ENCODE results near the gene TRIM41.
"Not testable (repeated sequence)": the region's sequence is repeated elsewhere in the genome, so short reads cannot be mapped to it uniquely, and the experiment has no call there.

TRIM41 gene

DNA sequence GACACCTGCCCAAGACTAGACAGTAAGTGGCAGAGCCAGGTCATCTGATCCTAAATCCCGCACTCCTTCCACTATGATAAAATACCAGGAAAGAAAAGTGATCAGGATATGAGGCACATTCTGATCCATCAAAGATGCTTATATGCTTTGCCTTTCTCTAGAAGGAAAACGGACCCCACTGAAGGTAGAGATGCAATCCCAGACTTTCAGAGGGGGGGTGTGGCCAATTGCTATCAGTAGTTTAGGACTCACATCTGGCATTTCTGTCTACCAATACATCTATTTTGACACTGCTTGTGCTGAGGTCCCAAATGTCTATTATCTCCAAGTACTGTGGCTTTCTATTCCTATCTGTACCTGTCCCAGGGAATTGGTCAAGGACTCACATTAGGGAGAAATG is 36.2 kb downstream of the TRIM41 start:
- DNase-seq, result no peak

- no peak for DNase-seq
Measured at GRCh38 chr5:181259974-181260719, 37.1 kb downstream of the TRIM41 start.

- peak; percentile 95 for DNase-seq
Measured at GRCh38 chr5:181260720-181261319, 37.7 kb downstream of the TRIM41 start, which contains the start of gene TRIM52. TRIM52 (minus strand) TSS chr5:181261143; CDS start chr5:181260813, 330 bp downstream.

- peak; percentile 82 for DNase-seq
Measured at GRCh38 chr5:181261320-181262049, 38.4 kb downstream of the TRIM41 start.

DNA sequence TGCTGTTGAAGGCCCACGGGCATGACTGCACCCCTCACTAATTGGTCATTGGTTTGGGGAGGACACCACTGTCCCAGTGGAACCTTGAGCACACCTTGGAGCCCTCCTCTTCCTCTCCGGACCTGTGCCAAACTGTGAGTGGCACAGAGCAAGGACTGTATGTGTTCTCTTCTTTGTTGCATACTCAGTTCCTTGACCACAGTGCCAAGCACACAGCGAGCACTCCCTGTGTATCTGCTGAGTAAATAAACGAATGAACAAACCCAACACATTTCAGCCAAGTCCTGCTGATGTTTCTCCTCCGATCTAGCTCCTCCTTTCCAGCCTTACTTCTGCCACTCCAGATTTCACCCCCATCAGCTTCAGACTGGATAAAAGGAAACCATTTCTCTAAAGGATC is 40.6 kb downstream of the TRIM41 start:
- DNase-seq, result no peak

DNA sequence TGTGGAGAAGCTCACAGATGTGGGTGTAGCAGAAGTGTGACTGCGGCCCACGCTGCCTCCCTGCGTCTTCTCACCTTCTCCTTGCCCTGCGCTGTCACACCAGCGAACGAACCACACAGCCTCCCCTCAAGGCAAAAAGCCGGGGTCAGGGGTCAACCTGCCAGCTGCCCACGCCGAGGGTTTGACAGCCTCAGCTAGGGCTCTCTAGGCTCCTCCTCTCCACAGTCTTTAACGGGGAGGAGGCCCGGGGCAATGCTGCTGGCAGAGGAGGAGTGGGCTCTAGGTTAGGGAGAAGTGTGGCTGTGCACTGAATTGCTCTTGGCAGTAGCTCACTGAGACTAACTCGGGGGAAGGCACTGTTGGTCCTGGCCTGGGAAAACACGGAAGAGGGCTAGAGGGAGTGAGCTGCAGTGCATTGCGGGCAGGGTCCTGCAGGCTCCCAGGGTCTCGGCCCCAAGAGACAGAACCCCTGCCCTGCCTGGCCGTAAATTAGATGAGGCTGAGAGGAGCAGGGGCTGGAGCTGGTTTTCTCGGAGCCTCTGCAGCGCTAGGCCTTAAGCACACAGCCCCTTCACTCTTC is 42.1 kb downstream of the TRIM41 start:
- DNase-seq, result no peak

GRCh38 chr5:181267291-181267904 is 44.3 kb downstream of the TRIM41 start:
- DNase-seq, result not testable (repeated sequence)

DNA sequence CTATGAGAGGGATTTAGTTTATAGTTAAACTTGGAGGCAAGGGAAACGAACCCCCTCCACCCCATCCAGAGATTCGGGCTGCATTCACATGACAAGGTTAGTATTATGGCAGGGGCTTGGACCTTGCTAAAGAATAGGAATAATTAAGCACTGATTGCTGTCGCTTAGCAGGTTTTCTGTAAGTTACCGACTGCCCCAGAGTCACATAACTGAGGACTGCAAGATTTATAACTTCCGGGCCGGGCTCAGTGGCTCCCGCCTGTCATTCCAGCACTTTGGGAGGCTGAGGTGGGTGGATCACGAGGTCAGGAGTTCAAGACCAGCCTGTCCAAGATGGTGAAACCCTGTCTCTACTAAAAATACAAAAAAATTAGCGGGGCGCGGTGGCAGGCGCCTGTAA is 44.8 kb downstream of the TRIM41 start:
- DNase-seq, result not testable (repeated sequence)

DNA sequence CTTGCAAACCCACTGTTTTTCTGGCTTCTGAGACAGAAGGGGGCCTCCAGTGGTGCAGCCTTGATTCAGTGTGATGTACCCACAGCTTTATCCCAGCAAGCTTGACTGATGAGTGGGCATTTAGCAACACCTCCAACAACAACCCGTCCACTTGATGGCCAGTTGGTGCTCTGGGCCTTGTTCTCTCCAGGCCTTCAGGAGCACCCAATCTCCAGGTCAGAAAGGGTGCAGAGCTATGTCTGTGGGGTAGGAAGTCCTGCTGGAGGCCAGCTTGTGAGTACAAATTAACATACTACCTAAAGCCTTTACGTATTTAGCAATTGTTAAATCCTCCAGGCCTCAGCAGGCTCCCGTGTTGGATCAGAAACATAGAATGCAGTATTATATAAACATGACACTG is 48.0 kb downstream of the TRIM41 start:
- no peak for DNase-seq

DNA sequence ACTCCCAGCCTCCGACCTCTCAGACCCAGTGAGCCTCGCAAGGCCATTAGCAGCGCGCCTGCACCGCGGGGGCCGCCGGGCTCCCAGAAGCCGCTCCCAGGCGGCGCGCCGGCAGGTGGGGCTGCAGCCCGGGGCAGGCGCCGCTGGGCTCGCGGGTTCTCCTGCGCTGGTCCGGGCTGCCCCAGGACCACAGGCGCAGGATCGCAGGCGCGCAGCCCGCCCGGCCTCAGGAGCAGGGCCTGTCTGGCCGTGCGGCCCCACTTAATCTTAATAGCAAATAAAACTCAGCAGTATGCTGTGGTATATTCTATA is 50.3 kb downstream of the TRIM41 start:
- not testable (repeated sequence) for DNase-seq

GRCh38 chr5:181280251-181280762 is 57.2 kb downstream of the TRIM41 start:
- DNase-seq, result no peak

DNA sequence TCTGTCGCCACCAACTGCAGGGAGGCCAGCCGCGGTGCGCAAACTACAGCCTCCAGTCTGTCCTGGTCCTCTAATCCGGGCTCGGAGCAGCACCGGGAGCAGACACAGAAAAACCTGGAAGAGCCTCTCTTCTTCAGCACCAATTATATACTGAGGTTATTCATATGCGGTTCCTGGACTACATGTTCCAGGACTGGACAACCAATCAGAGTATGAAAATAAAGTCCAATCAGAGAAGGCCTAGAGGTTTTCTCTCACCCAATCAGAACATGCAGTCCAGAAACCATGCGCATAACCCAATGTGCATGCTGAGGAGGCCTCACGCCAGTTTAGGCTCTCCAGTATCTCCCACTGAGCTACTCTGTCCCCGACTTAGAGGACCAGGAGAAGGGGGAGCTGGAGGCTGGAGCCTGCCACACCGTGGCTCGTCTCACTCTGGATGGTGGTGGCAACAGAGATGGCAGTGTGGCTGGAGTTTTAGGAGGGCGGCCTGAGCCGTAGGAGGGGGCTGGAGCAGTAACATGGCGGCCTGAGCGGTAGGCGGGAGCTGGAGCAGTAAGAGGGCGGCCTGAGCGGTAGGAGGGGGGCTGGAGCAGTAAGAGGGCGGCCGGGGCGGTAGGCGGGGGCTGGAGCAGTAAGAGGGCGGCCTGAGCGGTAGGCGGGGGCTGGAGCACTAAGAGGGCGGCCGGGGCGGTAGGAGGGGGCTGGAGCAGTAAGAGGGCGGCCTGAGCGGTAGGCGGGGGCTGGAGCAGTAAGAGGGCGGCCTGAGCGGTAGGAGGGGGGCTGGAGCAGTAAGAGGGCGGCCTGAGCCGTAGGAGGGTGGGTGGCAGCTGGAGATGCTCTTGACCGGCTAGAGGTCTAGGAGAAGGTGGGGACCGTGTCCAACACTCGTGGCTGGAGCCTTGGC is 58.2 kb downstream of the TRIM41 start:
- DNase-seq, result no peak

- no peak for DNase-seq
Measured at GRCh38 chr5:181281984-181282316, 58.9 kb downstream of the TRIM41 start.

DNA sequence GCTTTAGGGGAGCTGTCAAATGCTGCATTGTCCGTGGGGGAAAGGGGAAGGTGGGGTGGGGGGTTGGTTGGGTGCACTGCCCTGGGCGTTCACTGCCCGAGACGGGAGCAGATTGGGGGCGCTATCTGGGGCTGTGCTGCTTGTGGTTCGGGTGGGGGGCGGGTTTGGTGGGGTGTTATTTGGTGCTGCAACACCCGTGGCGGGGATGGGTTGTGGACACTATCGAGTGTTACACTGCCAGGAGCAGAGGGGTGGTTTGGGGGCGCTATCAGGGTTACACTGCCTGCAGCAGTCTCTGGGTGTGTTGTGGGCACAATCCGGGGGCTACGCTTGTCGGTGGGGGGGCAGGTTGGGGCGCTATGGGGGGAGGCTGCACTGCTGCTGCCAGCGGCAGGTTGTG is 59.3 kb downstream of the TRIM41 start:
- not testable (repeated sequence) for DNase-seq

GRCh38 chr5:181282874-181283273 is 59.8 kb downstream of the TRIM41 start:
- DNase-seq, result no peak

DNA sequence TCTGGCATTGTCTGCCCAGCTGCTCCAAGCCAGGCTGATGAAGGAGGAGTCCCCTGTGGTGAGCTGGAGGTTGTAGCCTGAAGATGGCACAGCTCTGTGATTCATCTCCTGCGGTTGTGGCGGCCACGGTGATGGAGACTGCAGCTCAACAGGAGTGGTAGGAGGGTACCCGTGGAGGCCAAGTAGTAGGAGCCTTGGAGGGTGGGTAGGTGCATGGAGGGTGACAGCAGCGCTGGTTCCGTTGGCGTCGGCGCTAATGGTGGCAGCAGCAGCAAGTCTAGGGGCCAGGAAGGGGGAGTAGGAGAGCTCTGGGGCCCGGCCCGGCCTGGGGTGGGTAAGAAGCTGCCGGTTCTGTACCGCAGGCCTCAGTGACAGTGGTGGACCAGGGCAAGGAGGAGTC is 60.3 kb downstream of the TRIM41 start:
- DNase-seq, result no peak

- DNase-seq, result not testable (repeated sequence)
Measured at GRCh38 chr5:181283841-181284755, 61.0 kb downstream of the TRIM41 start.

All from activated CD4-positive, alpha-beta T cell treated with anti-CD3 and anti-CD28 coated beads, Interleukin-2, Interleukin-6, amounts not matched to agents 100 ng/mL and 50 ng/mL, durations not matched to agents 16 hours and 8 hours (primary cell).